GM19467 (cell line): Measurements from ENCODE around the gene PARVA.

Source experiments
- ATAC-seq: cut with Tn5 transposase; IDR thresholded peaks from one replicate; pipeline ENCODE4 v1.9.1; 2021; ENCODE audit warnings: mild to moderate bottlenecking, moderate library complexity; ENCODE audit not compliant: unreplicated experiment

Gene PARVA

DNA sequence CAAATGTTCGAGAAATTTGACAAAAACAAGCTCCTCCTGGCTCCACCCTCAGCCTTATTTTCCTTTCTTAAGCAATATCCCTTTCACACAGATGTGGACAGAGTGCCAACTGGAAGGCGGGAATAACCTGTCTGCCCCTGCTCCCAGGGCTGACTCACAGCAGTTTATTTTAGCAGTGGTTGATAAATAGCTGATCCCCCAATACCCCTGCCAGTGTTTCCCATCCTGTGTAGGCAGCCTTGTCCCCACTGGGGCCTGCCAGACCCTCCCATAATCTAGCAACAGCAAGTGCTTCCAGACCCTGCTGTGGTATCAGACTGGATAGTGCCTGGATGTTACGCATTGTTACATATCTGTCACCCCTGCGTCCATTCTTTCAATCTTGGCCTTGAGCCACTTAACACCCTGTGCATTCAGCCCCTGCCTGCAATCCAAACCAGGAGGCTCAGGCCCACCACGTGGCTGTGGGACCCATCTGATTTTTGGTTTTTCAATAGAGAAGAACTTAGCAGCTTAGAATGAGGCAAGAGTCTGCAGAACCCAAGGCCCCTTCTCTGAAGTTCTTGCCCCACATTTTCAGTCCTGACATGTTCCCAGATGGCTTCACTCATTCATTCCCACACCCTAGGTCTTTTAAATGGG is 53.7 kb downstream of the PARVA start:
- ATAC-seq = no peak

- ATAC-seq = no peak
These were observed 55.1 kb downstream of the PARVA start for GRCh38 chr11:12432507-12432906.

DNA sequence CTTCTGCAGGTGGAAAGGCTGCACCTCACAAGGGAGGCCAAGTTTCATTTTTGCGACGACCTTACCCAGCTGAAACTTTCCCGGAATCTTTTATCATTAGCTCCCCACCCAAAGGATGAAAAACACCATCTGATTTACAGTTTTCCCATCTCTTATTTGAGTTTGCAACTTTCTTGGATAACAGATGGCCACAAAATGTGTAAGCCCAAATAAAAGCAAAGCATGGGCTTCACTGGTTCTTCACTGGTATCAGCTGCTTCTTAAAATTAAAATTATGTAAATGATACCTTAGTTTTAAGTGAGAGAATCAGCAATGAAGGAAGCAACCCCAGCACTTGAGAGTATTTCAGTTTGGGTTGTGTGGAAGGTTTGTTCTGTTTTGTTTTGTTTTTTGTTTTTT is 55.8 kb downstream of the PARVA start:
- ATAC-seq = no peak

- ATAC-seq = no peak
These were observed 56.4 kb downstream of the PARVA start for GRCh38 chr11:12433571-12434324.

DNA sequence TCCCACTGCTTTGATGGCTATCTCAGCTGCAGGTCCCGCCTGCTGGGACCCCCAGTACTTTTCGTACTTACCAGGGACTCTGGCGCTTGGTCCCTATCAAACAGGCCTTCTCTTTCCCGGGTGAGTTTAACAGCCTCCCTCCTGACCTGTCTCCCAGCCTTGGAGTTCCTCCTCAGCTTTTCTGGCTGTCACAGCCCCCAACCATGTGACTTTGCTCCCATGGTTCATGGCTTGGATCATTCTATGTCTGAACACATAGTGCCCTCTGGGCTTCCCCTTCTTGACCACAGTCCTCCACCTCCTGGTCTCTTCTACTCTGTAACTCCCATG is 56.9 kb downstream of the PARVA start:
- ATAC-seq = no peak

GRCh38 chr11:12435264-12435663 is 57.9 kb downstream of the PARVA start:
- no peak for ATAC-seq

DNA sequence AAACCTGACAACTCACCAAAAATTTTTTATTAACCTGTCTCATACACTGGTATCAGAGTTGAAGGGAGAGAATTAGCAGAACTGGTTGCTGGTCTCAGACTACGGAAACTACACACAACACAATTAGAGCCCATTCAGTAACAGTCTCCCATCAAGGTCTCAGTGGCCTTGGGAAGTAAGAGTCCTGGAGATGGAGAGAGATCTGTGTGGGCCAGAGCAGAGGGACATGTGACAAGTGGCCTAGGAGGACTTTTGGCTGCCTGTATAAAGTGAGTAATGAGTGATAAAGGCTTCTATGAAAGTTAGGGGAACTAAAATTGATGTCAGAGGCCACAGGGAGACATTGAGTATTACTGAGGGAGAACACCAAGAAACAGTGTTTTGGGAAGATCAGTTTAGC is 58.9 kb downstream of the PARVA start:
- ATAC-seq = no peak

DNA sequence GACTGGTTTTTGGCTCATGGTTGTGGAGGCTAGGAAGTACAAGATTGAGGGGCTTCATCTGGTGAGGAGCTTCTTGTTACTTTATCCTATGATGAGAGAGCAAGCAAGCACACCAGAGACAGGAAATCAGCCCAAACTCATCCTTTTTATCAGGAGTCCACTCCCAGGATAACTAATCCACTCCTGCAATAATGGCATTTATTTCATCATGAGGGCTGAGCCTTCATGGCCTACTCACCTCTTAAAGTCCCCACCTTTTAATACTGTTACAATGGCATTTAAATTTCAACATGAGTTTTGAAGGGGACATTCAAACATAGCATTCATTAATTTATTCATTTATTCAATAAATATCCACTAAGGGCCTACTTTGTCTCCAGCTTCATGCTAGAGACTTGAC is 60.9 kb downstream of the PARVA start:
- ATAC-seq = no peak

- ATAC-seq = no peak
These were observed 62.2 kb downstream of the PARVA start for GRCh38 chr11:12439615-12440014.

DNA sequence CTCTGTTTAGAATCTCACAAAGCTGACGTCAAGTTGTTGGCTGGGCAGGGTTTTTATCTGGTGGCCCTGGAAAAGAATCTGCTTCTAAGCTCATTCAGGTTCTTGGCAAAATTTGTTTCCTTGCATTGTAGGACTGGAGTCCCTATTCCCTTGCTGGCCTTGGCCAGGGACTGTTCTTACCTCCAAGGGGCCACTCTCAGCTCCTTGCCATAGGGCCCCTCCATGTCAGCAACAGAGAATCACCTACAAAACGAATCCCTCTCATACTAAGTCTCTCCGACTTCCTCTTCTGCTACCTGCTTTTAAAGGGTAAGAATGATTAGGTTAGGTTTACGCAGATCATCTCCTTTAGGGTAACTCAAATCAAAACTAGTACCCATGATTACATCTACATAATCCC is 63.2 kb downstream of the PARVA start:
- ATAC-seq = no peak

GRCh38 chr11:12441231-12441861 is 64.0 kb downstream of the PARVA start:
- no peak for ATAC-seq

GRCh38 chr11:12444601-12445000 is 67.2 kb downstream of the PARVA start:
- no peak for ATAC-seq

- ATAC-seq = no peak
These were observed 67.6 kb downstream of the PARVA start for GRCh38 chr11:12445001-12445400.

DNA sequence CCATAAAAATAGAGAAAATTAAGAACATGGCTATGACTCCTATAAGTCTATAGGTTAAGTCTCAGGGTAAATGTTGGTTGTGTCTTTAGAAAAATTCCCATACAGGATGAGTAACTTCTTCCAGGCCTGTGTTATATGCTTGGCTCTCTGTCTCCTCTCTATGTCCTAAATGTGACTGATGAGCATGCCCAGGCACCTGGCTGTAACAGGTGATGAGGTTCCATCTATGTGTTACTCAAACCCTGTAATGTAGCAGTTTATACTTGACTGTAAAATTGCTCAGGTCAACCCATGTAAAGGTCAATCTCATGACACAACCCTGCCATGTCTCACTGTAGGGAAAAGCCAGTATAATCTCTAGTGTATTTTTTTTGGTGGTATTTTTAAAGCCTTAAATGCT is 69.5 kb downstream of the PARVA start:
- ATAC-seq = no peak

DNA sequence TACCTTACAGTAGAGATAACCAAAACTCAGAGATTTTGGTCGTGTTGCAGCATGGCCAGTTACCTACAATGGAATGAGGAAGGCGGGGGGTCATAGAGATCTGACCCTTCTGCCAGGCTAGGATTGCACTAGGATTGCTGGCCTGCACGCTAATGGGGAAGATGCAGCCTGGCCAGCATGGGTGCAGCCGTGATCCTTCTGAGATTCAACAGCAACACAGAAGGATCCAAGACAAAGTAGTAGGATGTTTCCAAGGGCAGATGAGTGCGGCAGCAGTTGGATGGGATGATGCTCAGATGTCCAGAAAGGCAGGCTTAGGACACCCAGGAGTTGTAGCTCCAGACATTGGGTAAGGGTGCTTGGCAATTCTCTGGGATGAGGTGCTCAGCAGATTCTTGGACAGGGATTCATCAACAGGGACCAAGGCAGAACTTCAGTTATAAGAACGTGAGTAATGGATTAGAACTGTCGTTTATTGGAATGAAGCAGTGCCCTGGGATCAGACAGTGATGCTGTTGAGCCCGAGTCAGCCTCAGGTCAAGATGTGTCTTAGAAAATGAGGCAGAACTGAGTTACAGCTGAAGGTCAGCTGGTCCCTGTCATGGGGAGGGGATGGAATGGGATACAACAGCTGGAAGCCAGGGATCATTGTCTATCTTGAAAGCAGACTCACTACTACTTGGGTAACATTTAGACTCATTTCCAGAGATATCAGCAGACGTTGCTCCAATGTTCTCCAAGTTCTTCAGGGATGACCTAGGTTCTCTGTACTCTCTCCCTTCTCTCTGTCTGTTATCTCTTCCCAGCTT is 71.0 kb downstream of the PARVA start:
- no peak for ATAC-seq

DNA sequence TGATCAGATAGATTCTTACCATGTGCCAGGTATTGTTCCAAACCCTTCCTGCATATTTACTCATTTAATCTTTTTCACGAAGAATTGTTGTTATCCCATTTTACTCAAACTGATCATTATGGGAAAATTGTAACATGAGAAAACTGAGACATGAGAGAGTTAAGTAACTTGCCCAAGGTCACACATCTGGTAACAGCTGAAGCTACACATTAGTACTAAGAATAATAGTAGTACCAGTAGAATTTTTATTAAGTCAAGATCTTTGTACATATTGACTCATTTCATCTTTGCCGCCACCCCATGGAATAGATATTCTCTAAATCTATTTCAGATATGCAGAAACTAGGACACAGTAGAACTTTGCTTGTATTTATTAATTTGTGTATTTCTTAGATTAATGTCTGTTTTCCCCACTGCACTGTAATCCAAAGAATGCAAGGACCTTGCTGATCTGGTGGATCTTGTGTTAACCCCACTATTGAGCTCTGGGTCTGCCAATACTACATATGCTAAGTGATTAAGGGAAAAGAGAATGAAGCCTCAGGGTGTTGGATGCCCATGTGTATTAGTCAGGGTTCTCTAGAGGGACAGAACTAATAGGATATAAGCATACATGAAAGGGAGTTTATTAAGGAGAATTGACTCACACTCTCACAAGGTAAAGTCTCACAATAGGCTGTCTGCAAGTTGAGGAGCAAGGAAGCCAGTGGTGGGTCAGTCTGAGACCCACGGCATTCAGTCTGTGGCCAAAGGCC is 72.8 kb downstream of the PARVA start:
- no peak for ATAC-seq

- no peak for ATAC-seq
These were observed 73.9 kb downstream of the PARVA start for GRCh38 chr11:12451179-12451814.

DNA sequence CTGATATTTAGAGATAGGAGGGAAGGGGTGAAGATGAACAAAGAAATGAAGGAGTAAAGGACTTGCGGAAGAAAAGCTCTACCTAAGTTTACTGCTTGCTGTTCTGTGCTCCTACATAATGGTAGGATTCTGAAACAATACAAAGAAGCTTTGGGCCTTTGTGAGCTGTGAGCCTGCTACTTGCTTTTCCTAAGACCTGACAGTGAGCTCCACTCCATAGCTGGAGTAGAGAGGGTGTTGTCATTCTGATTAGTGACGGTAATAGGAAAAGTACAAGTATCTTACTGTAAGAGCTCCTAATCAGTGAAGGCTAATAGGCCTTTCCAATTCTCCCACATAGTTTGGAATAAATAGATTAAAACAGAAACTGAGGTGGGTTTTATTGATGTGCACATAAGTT is 75.9 kb downstream of the PARVA start:
- ATAC-seq = no peak

GRCh38 chr11:12454782-12455181 is 77.4 kb downstream of the PARVA start:
- no peak for ATAC-seq

DNA sequence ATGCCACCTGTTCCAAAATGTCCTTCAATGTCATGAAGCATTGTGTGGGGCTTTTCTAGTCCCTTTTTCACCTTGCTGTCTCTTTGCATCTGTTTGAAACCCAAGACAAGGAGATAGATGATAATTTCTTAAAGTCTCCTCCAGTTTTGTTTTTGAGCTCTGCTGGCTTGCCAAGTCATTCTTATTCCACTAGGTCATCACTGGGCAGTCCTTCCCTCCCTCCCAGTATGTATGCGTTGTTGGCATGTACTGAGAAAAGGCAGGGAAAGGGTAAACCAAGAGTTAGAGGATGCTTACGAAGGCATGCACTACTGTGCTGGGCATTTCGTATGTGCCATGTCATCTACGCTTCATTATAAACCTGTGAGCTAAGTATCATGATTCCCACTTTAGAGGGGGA is 78.6 kb downstream of the PARVA start:
- no peak for ATAC-seq
